ENCODE results near the gene LRRC74A.

- TF ChIP-seq CTCF (IDR thresholded peaks at IDR 0.05; ENCODE audit: extremely low read depth in 1 of 2, insufficient read depth in 1 of 2, low read depth in 1 of 2, low read length in 2 of 2) (no peak), POLR2A (IDR thresholded peaks at IDR 0.05; ENCODE audit: low read depth, low read length) (no peak), EZH2 (IDR thresholded peaks at IDR 0.05; ENCODE audit: borderline replicate concordance, low read depth, low read length, severe bottlenecking) (no peak), MAX (IDR thresholded peaks at IDR 0.05; ENCODE audit: insufficient read depth, insufficient read length) (no peak), POLR2AphosphoS5 (IDR thresholded peaks at IDR 0.05; ENCODE audit: insufficient read depth, low read depth, low read length) (no peak)
Observed at GRCh38 chr14:76880449-76880848, 54.2 kb downstream of the LRRC74A start.

All from endothelial cell of umbilical vein (primary cell).